H9 (cell line): ENCODE data around the gene HES1. TPM values are rescaled to one million over a fixed set of nuclear protein-coding genes. Genes with fewer than 3 reads are reported as not detected.

Experiments
- DNase-seq: peaks from one replicate; pipeline ENCODE4 v3.0.0-alpha.2; 2017
- H2AFZ ChIP-seq: one replicate; pipeline ENCODE4 v1.6.1; 2013; ENCODE audit warnings: mild to moderate bottlenecking, low read length, control low read depth, moderate library complexity
- H2AK5ac ChIP-seq: 2 replicates; pipeline ENCODE4 v1.6.1; 2013; ENCODE audit warnings: low read length, control low read depth, mixed read lengths; ENCODE audit not compliant: insufficient read length
- H2BK120ac ChIP-seq: one replicate; pipeline ENCODE4 v1.6.1; 2013; ENCODE audit warnings: low read depth, mild to moderate bottlenecking, low read length, control low read depth, inconsistent platforms; ENCODE audit not compliant: poor library complexity, severe bottlenecking
- H2BK12ac ChIP-seq: 2 replicates; pipeline ENCODE4 v1.6.1; 2013; ENCODE audit warnings: low read length, control low read depth, mixed read lengths, low read depth; ENCODE audit not compliant: insufficient read length
- H2BK15ac ChIP-seq: 2 replicates; pipeline ENCODE4 v1.6.1; 2013; ENCODE audit warnings: low read depth, low read length, control low read depth
- H2BK20ac ChIP-seq: one replicate; pipeline ENCODE4 v1.6.1; 2013; ENCODE audit warnings: low read depth, mild to moderate bottlenecking, low read length, control low read depth, inconsistent platforms; ENCODE audit not compliant: poor library complexity, severe bottlenecking
- H2BK5ac ChIP-seq: 2 replicates; pipeline ENCODE4 v1.6.1; 2013; ENCODE audit warnings: low read length, control low read depth, mixed read lengths; ENCODE audit not compliant: insufficient read length
- H3K14ac ChIP-seq: 2 replicates; pipeline ENCODE4 v1.6.1; 2013; ENCODE audit warnings: low read length, control low read depth; ENCODE audit not compliant: insufficient read depth
- H3K18ac ChIP-seq: 2 replicates; pipeline ENCODE4 v1.6.1; 2013; ENCODE audit warnings: low read depth, mild to moderate bottlenecking, mixed read lengths, low read length, control low read depth; ENCODE audit not compliant: insufficient read length
- H3K23ac ChIP-seq: 2 replicates; pipeline ENCODE4 v1.6.1; 2013; ENCODE audit warnings: low read length, control low read depth, mixed read lengths, low read depth; ENCODE audit not compliant: insufficient read length
- H3K23me2 ChIP-seq: 2 replicates; pipeline ENCODE4 v1.6.1; 2013; ENCODE audit warnings: low read depth, mild to moderate bottlenecking, mixed read lengths, low read length, control low read depth; ENCODE audit not compliant: insufficient read length, poor library complexity, severe bottlenecking
- H3K27ac ChIP-seq: 2 replicates; pipeline ENCODE4 v1.5.1; 2013; ENCODE audit warnings: low read length, control low read depth, mixed read lengths, low read depth; ENCODE audit not compliant: insufficient read length
- H3K27me3 ChIP-seq: 2 replicates; pipeline ENCODE4 v1.6.1; 2013; ENCODE audit warnings: low read length, control low read depth, inconsistent platforms; ENCODE audit not compliant: insufficient read depth
- H3K4ac ChIP-seq: 2 replicates; pipeline ENCODE4 v1.6.1; 2013; ENCODE audit warnings: low read depth, mild to moderate bottlenecking, control low read depth, inconsistent platforms, low read length, moderate library complexity
- H3K4me1 ChIP-seq: 2 replicates; pipeline ENCODE4 v1.6.1; 2013; ENCODE audit warnings: low read length, control low read depth, inconsistent platforms; ENCODE audit not compliant: insufficient read depth
- H3K4me2 ChIP-seq: 2 replicates; pipeline ENCODE4 v1.6.1; 2013; ENCODE audit warnings: low read length, control low read depth, mixed read lengths; ENCODE audit not compliant: insufficient read length, insufficient read depth
- H3K56ac ChIP-seq: 2 replicates; pipeline ENCODE4 v1.6.1; 2013; ENCODE audit warnings: low read depth, mild to moderate bottlenecking, mixed read lengths, low read length, control low read depth; ENCODE audit not compliant: insufficient read length
- H3K79me1 ChIP-seq: 2 replicates; pipeline ENCODE4 v1.6.1; 2013; ENCODE audit warnings: low read depth, mild to moderate bottlenecking, moderate library complexity, low read length, control low read depth, inconsistent platforms; ENCODE audit not compliant: insufficient read depth, poor library complexity, severe bottlenecking
- H3K79me2 ChIP-seq: 2 replicates; pipeline ENCODE4 v1.6.1; 2013; ENCODE audit warnings: low read length, control low read depth, inconsistent platforms; ENCODE audit not compliant: insufficient read depth
- H3K9ac ChIP-seq: 2 replicates; pipeline ENCODE4 v1.6.1; 2013; ENCODE audit warnings: low read length, control low read depth, mixed read lengths; ENCODE audit not compliant: insufficient read length; ENCODE audit errors: extremely low read depth
- H3K9me3 ChIP-seq: one replicate; pipeline ENCODE4 v1.6.1; 2013; ENCODE audit warnings: low read depth, low read length, inconsistent platforms; ENCODE audit not compliant: control insufficient read depth
- H3T11ph ChIP-seq: one replicate; pipeline ENCODE4 v1.6.1; 2013; ENCODE audit warnings: mild to moderate bottlenecking, low read length, control low read depth, inconsistent platforms
- H4K20me1 ChIP-seq: one replicate; pipeline ENCODE4 v1.6.1; 2013; ENCODE audit not compliant: control insufficient read depth, insufficient read length, insufficient read depth
- H4K5ac ChIP-seq: 2 replicates; pipeline ENCODE4 v1.6.1; 2013; ENCODE audit warnings: low read depth, mild to moderate bottlenecking, mixed read lengths, low read length, control low read depth; ENCODE audit not compliant: insufficient read length
- H4K8ac ChIP-seq: replicated peaks from 2 replicates; pipeline ENCODE4 v1.6.1; 2013; ENCODE audit warnings: low read length, control low read depth, mixed read lengths, low read depth; ENCODE audit not compliant: insufficient read length
- H4K91ac ChIP-seq: 2 replicates; pipeline ENCODE4 v1.6.1; 2013; ENCODE audit warnings: low read depth, mild to moderate bottlenecking, moderate library complexity, mixed read lengths, low read length, control low read depth; ENCODE audit not compliant: insufficient read length
- H3K27ac Mint-ChIP-seq, 3 experiments: 2 replicates in 2 of 3; 3 replicates in 1 of 3; pipeline ENCODE4 v1.8.0; 2020 to 2021; ENCODE audit warnings: mixed read lengths in 3 of 3, mild to moderate bottlenecking in 1 of 3, moderate library complexity in 1 of 3
- H3K27me3 Mint-ChIP-seq: 2 replicates; pipeline ENCODE4 v1.8.0; 2021; ENCODE audit warnings: low read depth, mild to moderate bottlenecking, moderate library complexity, mixed read lengths
- H3K36me3 Mint-ChIP-seq, 3 experiments: 2 replicates in 2 of 3; 3 replicates in 1 of 3; pipeline ENCODE4 v1.8.0; 2020 to 2021; ENCODE audit warnings: low read depth in 3 of 3, mixed read lengths in 3 of 3; ENCODE audit not compliant: insufficient read depth in 1 of 3
- H3K4me1 Mint-ChIP-seq, 2 experiments: 2 replicates each; pipeline ENCODE4 v1.8.0; 2020; ENCODE audit warnings: mixed read lengths in 2 of 2
- H3K4me3 Mint-ChIP-seq, 2 experiments: 2 replicates in 1 of 2; 3 replicates in 1 of 2; pipeline ENCODE4 v1.8.0; 2020 to 2021; ENCODE audit warnings: mild to moderate bottlenecking in 2 of 2, mixed read lengths in 2 of 2, moderate library complexity in 1 of 2
- H3K9me3 Mint-ChIP-seq, 2 experiments: 2 replicates in 1 of 2; 3 replicates in 1 of 2; pipeline ENCODE4 v1.8.0; 2020; ENCODE audit warnings: mild to moderate bottlenecking in 2 of 2, mixed read lengths in 2 of 2, moderate library complexity in 1 of 2
- WGBS: extraction: QIAGEN DNeasy Blood & Tissue Kit; methylation state at CpG from one replicate; pipeline ENCODE4 v1.1.7; 2013; ENCODE audit warnings: missing lambda C conversion rate, low lambda C conversion rate, mixed read lengths; ENCODE audit not compliant: insufficient read length; ENCODE audit errors: extremely low coverage; 5-methylcytosine and 5-hydroxymethylcytosine counted together
- total RNA-seq: library from RNA; stranded (reverse); gene quantifications from 2 replicates; pipeline ENCODE4 v1.2.1, GENCODE V29; 2021
- TF ChIP-seq, protein P1 (sequence below): fragments of 200-600 bp; sonication (generic); conservative IDR thresholded peaks from 3 replicates; pipeline ENCODE4 v1.8.0; 2021; ENCODE audit warnings: antibody characterized with exemption, mild to moderate bottlenecking

Gene HES1
- total RNA-seq, 1 experiment from 2014 or later, result 23.2 TPM

GRCh38 chr3:194168994-194169393 is 33.0 kb downstream of the HES1 start:
- Mint-ChIP-seq H3K27me3 (peaks cover 4% of the 10 kb centered on the region), H3K4me1 (peaks cover 39 to 53% of the 10 kb centered on the region in 2 experiments), H3K27ac (no peak overlapping the region), H3K9me3 (peaks cover 5 to 8% of the 10 kb centered on the region in 2 experiments; a peak in 4 of 5 replicates), H3K4me3 (no peak overlapping the region), H3K36me3 (peaks cover 0 to 7% (median 1%) of the 10 kb centered on the region in 3 experiments; a peak in 3 of 7 replicates)
- TF ChIP-seq, protein P1, sequence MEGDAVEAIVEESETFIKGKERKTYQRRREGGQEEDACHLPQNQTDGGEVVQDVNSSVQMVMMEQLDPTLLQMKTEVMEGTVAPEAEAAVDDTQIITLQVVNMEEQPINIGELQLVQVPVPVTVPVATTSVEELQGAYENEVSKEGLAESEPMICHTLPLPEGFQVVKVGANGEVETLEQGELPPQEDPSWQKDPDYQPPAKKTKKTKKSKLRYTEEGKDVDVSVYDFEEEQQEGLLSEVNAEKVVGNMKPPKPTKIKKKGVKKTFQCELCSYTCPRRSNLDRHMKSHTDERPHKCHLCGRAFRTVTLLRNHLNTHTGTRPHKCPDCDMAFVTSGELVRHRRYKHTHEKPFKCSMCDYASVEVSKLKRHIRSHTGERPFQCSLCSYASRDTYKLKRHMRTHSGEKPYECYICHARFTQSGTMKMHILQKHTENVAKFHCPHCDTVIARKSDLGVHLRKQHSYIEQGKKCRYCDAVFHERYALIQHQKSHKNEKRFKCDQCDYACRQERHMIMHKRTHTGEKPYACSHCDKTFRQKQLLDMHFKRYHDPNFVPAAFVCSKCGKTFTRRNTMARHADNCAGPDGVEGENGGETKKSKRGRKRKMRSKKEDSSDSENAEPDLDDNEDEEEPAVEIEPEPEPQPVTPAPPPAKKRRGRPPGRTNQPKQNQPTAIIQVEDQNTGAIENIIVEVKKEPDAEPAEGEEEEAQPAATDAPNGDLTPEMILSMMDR, result no peak
- no peak overlapping the region for H2BK5ac ChIP-seq
- H3K14ac ChIP-seq, result no peak overlapping the region
- H4K20me1 ChIP-seq, result no peaks in the 10 kb centered on the region
- H2BK15ac ChIP-seq, result no peak overlapping the region
- H2BK20ac ChIP-seq, result no peak overlapping the region
- H3K79me1 ChIP-seq, result no peaks in the 10 kb centered on the region
- no peak for DNase-seq
- 100% methylated on average over 1 of the region's 3 CpGs for WGBS
- no peak overlapping the region for H2BK120ac ChIP-seq
- no peak overlapping the region for H3K27ac ChIP-seq
- H3K23me2 ChIP-seq, result no peaks in the 10 kb centered on the region
- H2AK5ac ChIP-seq, result no peak overlapping the region
- H4K91ac ChIP-seq, result no peak overlapping the region
- no peak overlapping the region for H4K8ac ChIP-seq
- H3K9me3 ChIP-seq, result no peaks in the 10 kb centered on the region
- no peak overlapping the region for H3K23ac ChIP-seq
- no peak overlapping the region for H3K56ac ChIP-seq
- H2BK12ac ChIP-seq, result no peak overlapping the region
- H3K18ac ChIP-seq, result no peak overlapping the region
- no peak overlapping the region for H3K9ac ChIP-seq
- no peaks in the 10 kb centered on the region for H3K27me3 ChIP-seq
- H3K79me2 ChIP-seq, result no peaks in the 10 kb centered on the region
- no peak overlapping the region for H4K5ac ChIP-seq
- H2AFZ ChIP-seq, result no peak overlapping the region
- H3K4me1 ChIP-seq, result no peaks in the 10 kb centered on the region; the same call in 1 of the 2 replicates
- no peak overlapping the region for H3K4me2 ChIP-seq
- H3K4ac ChIP-seq, result no peak overlapping the region
- no peak overlapping the region for H3T11ph ChIP-seq
